ENCODE data around the gene UBAP1. TPM values are rescaled to one million over a fixed set of nuclear protein-coding genes. Genes with fewer than 3 reads are reported as not detected.

Gene UBAP1
- total and polyA plus RNA-seq, 9 of the 15 experiments (the other 6 are each of a cell fraction or from before 2014, with no cell fraction given): 1.3 to 33.4 (median 16.5) TPM

- no peaks in the 10 kb centered on the region for H3K9me3 ChIP-seq (replicated peaks; ENCODE audit: control insufficient read depth, insufficient read depth, low read depth, low read length)
- FAIRE-seq (no peak), ATAC-seq (no peak), DNase-seq (ENCODE audit: extremely low read depth in 1 of 4, low spot score in 3 of 4) (peak in 1 of 4 experiments; percentile 7)
- H3K4me3 ChIP-seq: no peak overlapping the region
- BruUV-seq (replicated peaks): no TSS peak
- H3K4me2 ChIP-seq (ENCODE audit: insufficient read depth, low read length): no peak overlapping the region
- H4K20me1 ChIP-seq (replicated peaks; ENCODE audit: control insufficient read depth, insufficient read depth, low read length): no peaks in the 10 kb centered on the region
- peaks cover 3% of the 10 kb centered on the region; the same call in 2 of the 3 replicates for H3K79me2 ChIP-seq (ENCODE audit: control insufficient read depth, insufficient read depth, low read length)
- ChIA-PET CTCF (ENCODE audit: low intra/inter-chr PET ratio) (no interaction called here), POLR2A (no interaction called here)
- no peaks in the 10 kb centered on the region for H3K9me1 ChIP-seq (ENCODE audit: control insufficient read depth, insufficient read depth, low read length)
- H3K9ac ChIP-seq (ENCODE audit: insufficient read depth in 1 of 2, low read depth in 2 of 2, low read length in 2 of 2): no peak overlapping the region
- intact Hi-C loops (cut with micrococcal nuclease) (no loop called here), in situ Hi-C loops (cut with MboI) (no loop called here)
- no peaks in the 10 kb centered on the region for H3K27me3 ChIP-seq (ENCODE audit: control insufficient read depth in 2 of 2, insufficient read depth in 2 of 2, low read length in 2 of 2)
- no peaks in the 10 kb centered on the region for H3K4me1 ChIP-seq (replicated peaks in 1 of 2; ENCODE audit: control insufficient read depth in 2 of 2, insufficient read depth in 2 of 2, low read length in 2 of 2)
- no peak overlapping the region for H2AFZ ChIP-seq (ENCODE audit: low read depth, low read length)
- WGBS (ENCODE audit: insufficient coverage, low coverage, missing lambda C conversion rate): 76% methylated on average over 2 of the region's 2 CpGs
- no peak overlapping the region for H3K27ac ChIP-seq (ENCODE audit: extremely low read depth, low read depth, low read length)
- H3K36me3 ChIP-seq (ENCODE audit: control insufficient read depth, insufficient read depth, low read length): 0 out of 3 replicates have a peak, but pooled peaks cover 3% of the 10 kb centered on the region
- TF ChIP-seq ZNF717 (CRISPR knock-in tag; IDR thresholded peaks at IDR 0.05) (no peak), NFE2 (IDR thresholded peaks at IDR 0.05; ENCODE audit: low read depth) (peak; percentile 26; the same call in 1 of the 2 replicates), ZNF316 (IDR thresholded peaks at IDR 0.05) (0 out of 2 replicates have a peak, but pooled peaks have one; percentile 16), NR2F6 (CRISPR knock-in tag; IDR thresholded peaks at IDR 0.05) (no peak), TFE3 (CRISPR knock-in tag; IDR thresholded peaks at IDR 0.05) (no peak), ZNF780A (CRISPR knock-in tag; IDR thresholded peaks at IDR 0.05) (no peak)
Observed at GRCh38 chr9:34227445-34227844, 48.6 kb downstream of the UBAP1 start.
